ENCODE data around the gene TNNT2.

The TNNT2 gene

DNA sequence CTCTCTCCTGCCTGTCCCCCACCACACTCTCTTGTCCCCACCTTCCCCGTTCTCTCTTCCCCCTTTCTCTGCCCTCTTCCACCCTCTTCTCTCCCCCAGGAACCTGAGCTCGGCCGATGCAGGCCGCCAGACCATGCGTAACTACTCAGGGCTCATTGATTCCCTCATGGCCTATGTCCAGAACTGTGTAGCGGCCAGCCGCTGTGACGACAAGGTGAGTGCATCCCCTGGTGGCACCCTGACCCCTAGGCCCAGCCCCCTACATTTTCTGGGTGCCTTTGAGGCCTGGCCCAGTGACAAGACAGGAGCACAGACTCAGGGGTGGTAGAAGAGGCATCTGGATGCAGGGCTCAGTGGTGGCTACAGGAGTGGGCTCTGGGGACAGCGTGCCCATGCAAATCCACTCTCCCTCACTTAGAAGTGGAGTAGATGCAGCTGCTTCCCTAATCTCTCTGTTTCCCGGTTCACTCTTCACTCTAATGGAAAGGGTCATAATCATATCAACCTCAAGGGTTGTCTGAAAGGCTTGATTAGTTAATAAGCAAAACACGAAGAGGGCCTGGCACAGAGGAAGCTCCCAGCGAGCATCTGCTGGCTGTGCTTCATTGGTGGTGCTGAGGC is 57.2 kb downstream of the TNNT2 start:
- no peak for TF ChIP-seq JUND (IDR thresholded peaks at IDR 0.05; ENCODE audit: low read depth)
- in situ Hi-C loops (cut with HindIII; ENCODE audit: low pct_unique_long_range_greater_than_20kb, low sequenced_read_pairs), result no loop called here
- DNase-seq (ENCODE audit: low read depth in 1 of 2, low spot score in 1 of 2), result no peak

DNA sequence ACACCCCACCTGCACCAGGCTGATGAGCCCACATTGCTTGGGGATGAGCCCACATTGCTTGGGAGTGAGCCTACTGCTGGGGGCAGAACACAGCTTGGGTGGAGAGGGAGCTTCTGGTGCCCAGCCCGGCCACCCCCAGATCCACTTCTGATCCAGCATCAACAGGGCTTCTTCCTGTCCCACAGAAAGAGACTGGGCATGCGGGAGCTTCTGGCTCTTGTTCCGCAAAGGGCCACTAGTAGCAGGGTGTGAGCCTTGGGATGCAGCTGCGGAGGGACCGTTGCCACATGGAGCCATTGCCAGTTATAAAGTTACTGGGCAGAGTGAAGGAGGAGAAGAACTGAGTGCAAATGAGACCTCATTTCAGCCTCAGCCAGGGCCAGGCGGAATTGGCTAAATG is 57.8 kb downstream of the TNNT2 start:
- no peak for DNase-seq (ENCODE audit: low read depth in 1 of 2, low spot score in 1 of 2)
- in situ Hi-C loops (cut with HindIII; ENCODE audit: low pct_unique_long_range_greater_than_20kb, low sequenced_read_pairs), result no loop called here
- no peak for TF ChIP-seq JUND (IDR thresholded peaks at IDR 0.05; ENCODE audit: low read depth)

GRCh38 chr1:201318504-201319340 is 58.8 kb downstream of the TNNT2 start:
- no peak for TF ChIP-seq JUND (IDR thresholded peaks at IDR 0.05; ENCODE audit: low read depth)
- in situ Hi-C loops (cut with HindIII; ENCODE audit: low pct_unique_long_range_greater_than_20kb, low sequenced_read_pairs), result no loop called here
- no peak for DNase-seq (ENCODE audit: low read depth in 1 of 2, low spot score in 1 of 2)

- no peak for DNase-seq (ENCODE audit: low read depth in 1 of 2, low spot score in 1 of 2)
- in situ Hi-C loops (cut with HindIII; ENCODE audit: low pct_unique_long_range_greater_than_20kb, low sequenced_read_pairs), result no loop called here
- TF ChIP-seq JUND (IDR thresholded peaks at IDR 0.05; ENCODE audit: low read depth), result no peak
Observed at GRCh38 chr1:201317551-201317950, 59.9 kb downstream of the TNNT2 start.

- in situ Hi-C loops (cut with HindIII; ENCODE audit: low pct_unique_long_range_greater_than_20kb, low sequenced_read_pairs), result no loop called here
Observed at GRCh38 chr1:201316556-201316955, 60.9 kb downstream of the TNNT2 start.

GRCh38 chr1:201313086-201313485 is 64.4 kb downstream of the TNNT2 start:
- DNase-seq (ENCODE audit: low read depth in 1 of 2, low spot score in 1 of 2), result no peak
- in situ Hi-C loops (cut with HindIII; ENCODE audit: low pct_unique_long_range_greater_than_20kb, low sequenced_read_pairs), result no loop called here
- TF ChIP-seq JUND (IDR thresholded peaks at IDR 0.05; ENCODE audit: low read depth), result no peak

More at GRCh38 chr1:201316556-201316955, 60.9 kb downstream of the TNNT2 start:
- no peak for DNase-seq (ENCODE audit: low read depth in 1 of 2, low spot score in 1 of 2)
- no peak for TF ChIP-seq JUND (IDR thresholded peaks at IDR 0.05; ENCODE audit: low read depth)

DNA sequence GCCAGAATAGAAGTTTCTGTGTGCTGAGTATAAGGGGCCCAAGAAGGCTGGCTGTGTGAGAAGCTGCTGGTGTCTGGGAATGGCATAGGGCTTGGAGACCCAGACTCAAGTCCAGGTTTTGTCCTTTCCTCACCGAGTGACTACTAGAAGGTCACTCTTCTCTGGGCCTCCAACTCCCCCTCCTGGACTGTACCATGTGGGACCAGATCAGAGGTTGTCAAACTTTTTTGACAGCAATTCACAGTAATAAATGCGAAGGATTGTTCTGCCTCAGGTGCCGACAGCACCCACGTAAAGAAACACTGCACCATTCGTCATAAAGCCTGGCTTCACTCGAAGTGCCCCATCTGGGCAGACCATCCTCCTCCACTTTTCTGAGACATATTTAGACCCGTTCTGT is 65.2 kb downstream of the TNNT2 start:
- DNase-seq (ENCODE audit: low read depth in 1 of 2, low spot score in 1 of 2), result peak in 1 of 2 experiments; percentile 15
- TF ChIP-seq JUND (IDR thresholded peaks at IDR 0.05; ENCODE audit: low read depth), result no peak
- in situ Hi-C loops (cut with HindIII; ENCODE audit: low pct_unique_long_range_greater_than_20kb, low sequenced_read_pairs), result no loop called here

GRCh38 chr1:201311356-201312011 is 66.0 kb downstream of the TNNT2 start:
- in situ Hi-C loops (cut with HindIII; ENCODE audit: low pct_unique_long_range_greater_than_20kb, low sequenced_read_pairs), result no loop called here
- TF ChIP-seq JUND (IDR thresholded peaks at IDR 0.05; ENCODE audit: low read depth), result no peak
- DNase-seq (ENCODE audit: low read depth in 1 of 2, low spot score in 1 of 2), result no peak

GRCh38 chr1:201310986-201311355 is 66.5 kb downstream of the TNNT2 start:
- DNase-seq (ENCODE audit: low read depth in 1 of 2, low spot score in 1 of 2), result no peak

GRCh38 chr1:201310251-201310985 is 67.1 kb downstream of the TNNT2 start:
- no peak for DNase-seq (ENCODE audit: low read depth in 1 of 2, low spot score in 1 of 2)
- in situ Hi-C loops (cut with HindIII; ENCODE audit: low pct_unique_long_range_greater_than_20kb, low sequenced_read_pairs), result no loop called here
- no peak for TF ChIP-seq JUND (IDR thresholded peaks at IDR 0.05; ENCODE audit: low read depth)

More at GRCh38 chr1:201310986-201311355, 66.5 kb downstream of the TNNT2 start:
- in situ Hi-C loops (cut with HindIII; ENCODE audit: low pct_unique_long_range_greater_than_20kb, low sequenced_read_pairs), result no loop called here
- no peak for TF ChIP-seq JUND (IDR thresholded peaks at IDR 0.05; ENCODE audit: low read depth)

GRCh38 chr1:201309416-201309815 is 68.1 kb downstream of the TNNT2 start:
- in situ Hi-C loops (cut with HindIII; ENCODE audit: low pct_unique_long_range_greater_than_20kb, low sequenced_read_pairs), result no loop called here
- no peak; the same call in 1 of the 2 replicates for TF ChIP-seq JUND (IDR thresholded peaks at IDR 0.05; ENCODE audit: low read depth)
- peak; percentile 89 to 99 for DNase-seq (ENCODE audit: low read depth in 1 of 2, low spot score in 1 of 2)

All from T47D (cell line).